Panc1 (cell line): ENCODE measurements around the gene MAD1L1. TPM values are rescaled to one million over a fixed set of nuclear protein-coding genes. Genes with fewer than 3 reads are reported as not detected.

Experiments used
- ATAC-seq: fragments of 200-7000 bp; cut with Tn5 transposase; 2 replicates; pipeline ENCODE4 v1.9.1; 2020; ENCODE audit warnings: mild to moderate bottlenecking, moderate library complexity
- BruUV-seq: library from RNA; stranded (reverse); fragments of 400-500 nt; replicated peaks from 2 replicates; lab custom pipeline; 2021; lab: Mats Ljungman, UMichigan
- CTCF ChIA-PET: fragments of 300-600 bp; sonication (Branson Sonifier 250); formaldehyde crosslinking; loops from one replicate; lab custom pipeline; 2022; ENCODE audit warnings: antibody characterized with exemption; lab: Charles Lee
- POLR2A ChIA-PET: fragments of 300-600 bp; sonication (Branson Sonifier 250); formaldehyde crosslinking; loops from one replicate; lab custom pipeline; 2022; ENCODE audit warnings: antibody characterized with exemption; lab: Charles Lee
- DNase-seq: peaks from one replicate; pipeline ENCODE4 v3.0.0-alpha.2; 2010; ENCODE audit warnings: low read depth, low spot score
- H3K27ac ChIP-seq: 2 replicates; pipeline ENCODE4 v1.5.1; 2011; ENCODE audit warnings: mild to moderate bottlenecking, low read length, inconsistent platforms
- H3K27me3 ChIP-seq: fragments of 200-500 bp; sonication (Bioruptor generic); 2 replicates; pipeline ENCODE4 v1.6.0; 2014; ENCODE audit warnings: low read length, inconsistent platforms; ENCODE audit not compliant: control insufficient read depth, insufficient read depth
- H3K36me3 ChIP-seq: fragments of 200-500 bp; sonication (Bioruptor generic); 2 replicates; pipeline ENCODE4 v1.5.1; 2014; ENCODE audit warnings: inconsistent platforms, mild to moderate bottlenecking, low read length, moderate library complexity; ENCODE audit not compliant: control insufficient read depth, insufficient read depth
- H3K4me1 ChIP-seq: 2 replicates; pipeline ENCODE4 v1.5.1; 2011; ENCODE audit warnings: inconsistent platforms, mild to moderate bottlenecking, low read length, moderate library complexity; ENCODE audit not compliant: control insufficient read depth, insufficient read depth
- H3K4me3 ChIP-seq, 2 experiments: 2 replicates each; pipeline ENCODE4 v1.5.1; 2011 to 2012; ENCODE audit warnings: low read depth in 2 of 2, low read length in 2 of 2, mild to moderate bottlenecking in 2 of 2, inconsistent platforms in 1 of 2, moderate library complexity in 1 of 2
- H3K9me3 ChIP-seq: fragments of 200-500 bp; sonication (Bioruptor generic); 2 replicates; pipeline ENCODE4 v1.5.1; 2014; ENCODE audit warnings: low read depth, mild to moderate bottlenecking, inconsistent platforms, low read length, moderate library complexity; ENCODE audit not compliant: control insufficient read depth, insufficient read depth
- POLR2AphosphoS5 ChIP-seq: IDR thresholded peaks from 2 replicates; pipeline ENCODE4 v1.6.1; 2012; ENCODE audit warnings: mild to moderate bottlenecking, low read depth, low read length, moderate library complexity
- SIN3A ChIP-seq: IDR thresholded peaks from 2 replicates; pipeline ENCODE4 v1.6.1; 2012; ENCODE audit warnings: low read depth, mild to moderate bottlenecking, low read length, moderate library complexity, borderline replicate concordance; ENCODE audit not compliant: insufficient read depth
- TCF7L2 ChIP-seq: IDR thresholded peaks from 2 replicates; pipeline ENCODE4 v1.6.1; 2011; ENCODE audit warnings: mild to moderate bottlenecking, low read depth, low read length, inconsistent platforms
- in situ Hi-C: cut with HindIII; loops from 2 replicates; pipeline ENCODE4 v1.10.0; 2016; ENCODE audit warnings: low sequenced_read_pairs, low pct_unique_long_range_greater_than_20kb
- intact Hi-C: fragments of 100-400 bp; cut with micrococcal nuclease; formaldehyde crosslinking; loops from one replicate; pipeline ENCODE4 v1.10.0; 2022; ENCODE audit not compliant: unreplicated experiment
- total RNA-seq: library from RNA; stranded (reverse); gene quantifications from one replicate; pipeline ENCODE4 v1.2.1, GENCODE V29; 2021; ENCODE audit not compliant: unreplicated experiment
- TF ChIP-seq, protein P1 (sequence below): fragments of 450-650 bp; IDR thresholded peaks from 2 replicates; pipeline ENCODE4 v1.5.1; 2017; ENCODE audit warnings: mild to moderate bottlenecking
- TF ChIP-seq, protein P2 (sequence below), 2 experiments: IDR thresholded peaks; 2 replicates each; pipeline ENCODE4 v1.6.1; 2011 to 2012; ENCODE audit warnings: low read depth in 2 of 2, control low read depth in 1 of 2, low read length in 1 of 2, mild to moderate bottlenecking in 1 of 2, moderate library complexity in 1 of 2; ENCODE audit not compliant: insufficient read depth in 1 of 2

Gene MAD1L1
- total RNA-seq, 1 experiment from 2014 or later, result 70.8 TPM

DNA sequence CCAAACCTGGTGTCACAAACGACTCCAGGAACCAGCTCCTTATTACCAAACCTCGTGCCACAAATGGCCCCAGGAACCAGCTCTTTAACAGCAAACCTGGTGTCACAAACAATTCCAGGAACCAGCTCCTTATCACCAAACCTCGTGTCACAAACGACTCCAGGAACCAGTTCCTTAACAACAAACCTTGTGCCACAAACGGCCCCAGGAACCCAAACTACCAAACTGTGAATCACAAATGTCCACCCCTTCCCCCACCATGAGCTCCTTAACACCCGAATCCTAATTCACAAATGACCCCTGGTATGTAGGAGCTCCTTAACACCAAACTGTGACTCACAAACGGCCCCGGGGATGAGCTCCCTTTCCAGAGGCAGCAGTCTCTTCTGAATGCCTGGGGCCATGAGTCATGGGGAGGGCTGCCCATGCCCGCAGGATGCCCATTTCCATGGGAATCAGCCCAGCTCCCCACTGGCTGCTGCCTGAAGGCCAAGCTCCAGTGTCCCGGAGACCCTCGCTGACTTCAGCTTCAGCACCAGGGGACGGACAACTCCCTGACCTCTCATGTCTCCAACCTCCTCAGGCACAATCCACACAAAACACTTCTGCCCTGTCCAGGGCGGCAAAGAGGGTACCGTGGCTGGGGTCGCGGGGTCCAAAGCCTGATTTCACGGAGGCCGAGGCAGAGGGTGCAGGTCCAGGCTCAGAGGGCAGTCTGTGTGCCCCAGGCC lies 349.5 kb downstream of the MAD1L1 start:
- Histone ChIP-seq H3K9me3 (peaks cover 6% of the 10 kb centered on the region), H3K4me3 (no peak overlapping the region), H3K27ac (0 out of 2 replicates have a peak overlapping the region, but pooled peaks have one; percentile 56), H3K36me3 (no peaks in the 10 kb centered on the region), H3K27me3 (no peaks in the 10 kb centered on the region), H3K4me1 (peaks cover 18% of the 10 kb centered on the region)
- POLR2A ChIA-PET, result interaction anchor here (0.7 kb wide), 1 partner anchor 14 kb away, joined by 3 read pairs; no protein-coding TSS in a partner anchor
- BruUV-seq, result no TSS peak
- intact Hi-C loops, result no loop called here
- peak; percentile 86 for ATAC-seq
- peak; percentile 30 for DNase-seq
- TF ChIP-seq POLR2AphosphoS5 (no peak), SIN3A (no peak), TCF7L2 (no peak)
- TF ChIP-seq, protein P1, sequence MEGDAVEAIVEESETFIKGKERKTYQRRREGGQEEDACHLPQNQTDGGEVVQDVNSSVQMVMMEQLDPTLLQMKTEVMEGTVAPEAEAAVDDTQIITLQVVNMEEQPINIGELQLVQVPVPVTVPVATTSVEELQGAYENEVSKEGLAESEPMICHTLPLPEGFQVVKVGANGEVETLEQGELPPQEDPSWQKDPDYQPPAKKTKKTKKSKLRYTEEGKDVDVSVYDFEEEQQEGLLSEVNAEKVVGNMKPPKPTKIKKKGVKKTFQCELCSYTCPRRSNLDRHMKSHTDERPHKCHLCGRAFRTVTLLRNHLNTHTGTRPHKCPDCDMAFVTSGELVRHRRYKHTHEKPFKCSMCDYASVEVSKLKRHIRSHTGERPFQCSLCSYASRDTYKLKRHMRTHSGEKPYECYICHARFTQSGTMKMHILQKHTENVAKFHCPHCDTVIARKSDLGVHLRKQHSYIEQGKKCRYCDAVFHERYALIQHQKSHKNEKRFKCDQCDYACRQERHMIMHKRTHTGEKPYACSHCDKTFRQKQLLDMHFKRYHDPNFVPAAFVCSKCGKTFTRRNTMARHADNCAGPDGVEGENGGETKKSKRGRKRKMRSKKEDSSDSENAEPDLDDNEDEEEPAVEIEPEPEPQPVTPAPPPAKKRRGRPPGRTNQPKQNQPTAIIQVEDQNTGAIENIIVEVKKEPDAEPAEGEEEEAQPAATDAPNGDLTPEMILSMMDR, result no peak
- TF ChIP-seq, protein P2, sequence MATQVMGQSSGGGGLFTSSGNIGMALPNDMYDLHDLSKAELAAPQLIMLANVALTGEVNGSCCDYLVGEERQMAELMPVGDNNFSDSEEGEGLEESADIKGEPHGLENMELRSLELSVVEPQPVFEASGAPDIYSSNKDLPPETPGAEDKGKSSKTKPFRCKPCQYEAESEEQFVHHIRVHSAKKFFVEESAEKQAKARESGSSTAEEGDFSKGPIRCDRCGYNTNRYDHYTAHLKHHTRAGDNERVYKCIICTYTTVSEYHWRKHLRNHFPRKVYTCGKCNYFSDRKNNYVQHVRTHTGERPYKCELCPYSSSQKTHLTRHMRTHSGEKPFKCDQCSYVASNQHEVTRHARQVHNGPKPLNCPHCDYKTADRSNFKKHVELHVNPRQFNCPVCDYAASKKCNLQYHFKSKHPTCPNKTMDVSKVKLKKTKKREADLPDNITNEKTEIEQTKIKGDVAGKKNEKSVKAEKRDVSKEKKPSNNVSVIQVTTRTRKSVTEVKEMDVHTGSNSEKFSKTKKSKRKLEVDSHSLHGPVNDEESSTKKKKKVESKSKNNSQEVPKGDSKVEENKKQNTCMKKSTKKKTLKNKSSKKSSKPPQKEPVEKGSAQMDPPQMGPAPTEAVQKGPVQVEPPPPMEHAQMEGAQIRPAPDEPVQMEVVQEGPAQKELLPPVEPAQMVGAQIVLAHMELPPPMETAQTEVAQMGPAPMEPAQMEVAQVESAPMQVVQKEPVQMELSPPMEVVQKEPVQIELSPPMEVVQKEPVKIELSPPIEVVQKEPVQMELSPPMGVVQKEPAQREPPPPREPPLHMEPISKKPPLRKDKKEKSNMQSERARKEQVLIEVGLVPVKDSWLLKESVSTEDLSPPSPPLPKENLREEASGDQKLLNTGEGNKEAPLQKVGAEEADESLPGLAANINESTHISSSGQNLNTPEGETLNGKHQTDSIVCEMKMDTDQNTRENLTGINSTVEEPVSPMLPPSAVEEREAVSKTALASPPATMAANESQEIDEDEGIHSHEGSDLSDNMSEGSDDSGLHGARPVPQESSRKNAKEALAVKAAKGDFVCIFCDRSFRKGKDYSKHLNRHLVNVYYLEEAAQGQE (IDR thresholded peaks at IDR 0.05; ENCODE audit: insufficient read depth in 1 of 2, low read depth in 2 of 2, low read length in 1 of 2), result peak in 1 of 2 experiments; percentile 83; a peak in 2 of 4 replicates
- CTCF ChIA-PET, result interaction anchor here (0.6 to 1.0 kb wide), 4 partner anchors 10 to 235 kb away, joined by 3 to 7 read pairs (median 4); no protein-coding TSS in a partner anchor
- in situ Hi-C loops, result no loop called here

DNA sequence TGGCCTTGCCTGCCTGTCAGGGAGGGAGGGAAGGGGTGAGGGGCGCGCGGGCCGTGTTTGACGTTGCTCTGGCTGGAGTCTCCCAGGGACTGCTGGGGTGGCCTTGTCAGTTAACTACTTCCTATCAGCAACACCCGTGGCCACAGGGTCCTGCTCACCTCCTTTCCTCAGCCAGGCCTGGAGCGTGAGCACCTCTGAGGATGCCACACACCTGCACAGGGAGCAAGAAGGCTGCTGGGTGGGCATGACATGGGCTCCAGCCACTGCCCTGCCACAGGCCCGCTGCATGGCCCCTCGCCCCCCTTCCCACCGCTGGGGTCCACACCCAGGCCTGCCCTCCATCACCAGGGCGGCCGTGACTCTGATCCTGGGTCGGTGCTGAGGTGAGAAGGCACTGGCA lies 350.3 kb downstream of the MAD1L1 start:
- CTCF ChIA-PET, result interaction anchor here (0.6 kb wide), 2 partner anchors 206 to 234 kb away, joined by 5 to 7 read pairs; no protein-coding TSS in a partner anchor
- POLR2A ChIA-PET, result interaction anchor here (0.7 kb wide), 1 partner anchor 13 kb away, joined by 3 read pairs; no protein-coding TSS in a partner anchor

More for the DNA sequence above, 350.3 kb downstream of the MAD1L1 start:
- intact Hi-C loops (no loop called here), in situ Hi-C loops (no loop called here)
- BruUV-seq, result no TSS peak
- Histone ChIP-seq H3K4me3 (no peak overlapping the region), H3K27ac (no peak overlapping the region), H3K9me3 (peaks cover 13% of the 10 kb centered on the region), H3K27me3 (no peaks in the 10 kb centered on the region), H3K36me3 (no peaks in the 10 kb centered on the region), H3K4me1 (peaks cover 18% of the 10 kb centered on the region)
- ATAC-seq, result no peak
- no peak for DNase-seq
- TF ChIP-seq POLR2AphosphoS5 (no peak), TCF7L2 (no peak), SIN3A (no peak)
- TF ChIP-seq, protein P2 (IDR thresholded peaks at IDR 0.05; ENCODE audit: insufficient read depth in 1 of 2, low read depth in 2 of 2, low read length in 1 of 2), result no peak
- TF ChIP-seq, protein P1, result no peak
